RWPE2 (cell line): ENCODE data around the gene ENPP1.

Source experiments
- ATAC-seq: fragments of 200-7000 bp; cut with Tn5 transposase; 3 replicates; pipeline ENCODE4 v1.9.1; 2021; ENCODE audit warnings: low read depth
- DNase-seq: peaks from one replicate; pipeline ENCODE4 v3.0.0-alpha.2; 2020; ENCODE audit warnings: low spot score
- H3K27ac ChIP-seq: fragments of 450-650 bp; 2 replicates; pipeline ENCODE4 v1.5.1; 2017; ENCODE audit warnings: mild to moderate bottlenecking; ENCODE audit not compliant: poor library complexity, severe bottlenecking
- H3K27me3 ChIP-seq: fragments of 250-450 bp; sonication (Bioruptor Pico); 2 replicates; pipeline ENCODE4 v1.5.1; 2021; ENCODE audit warnings: mild to moderate bottlenecking, moderate library complexity; ENCODE audit not compliant: insufficient read depth, poor library complexity, severe bottlenecking
- H3K36me3 ChIP-seq: fragments of 250-450 bp; sonication (Bioruptor Pico); 2 replicates; pipeline ENCODE4 v1.5.1; 2020; ENCODE audit warnings: low read depth, mild to moderate bottlenecking, moderate library complexity
- H3K4me1 ChIP-seq: fragments of 250-450 bp; sonication (Bioruptor Pico); 2 replicates; pipeline ENCODE4 v1.5.1; 2021; ENCODE audit warnings: mild to moderate bottlenecking, moderate library complexity; ENCODE audit not compliant: insufficient read depth, poor library complexity, severe bottlenecking
- H3K4me3 ChIP-seq: fragments of 250-450 bp; sonication (Bioruptor Pico); 2 replicates; pipeline ENCODE4 v1.5.1; 2021; ENCODE audit warnings: mild to moderate bottlenecking, moderate library complexity; ENCODE audit not compliant: severe bottlenecking
- H3K9me3 ChIP-seq: fragments of 250-450 bp; sonication (Bioruptor Pico); 2 replicates; pipeline ENCODE4 v1.5.1; 2021; ENCODE audit warnings: mild to moderate bottlenecking, moderate library complexity; ENCODE audit not compliant: severe bottlenecking
- CTCF ChIP-seq: fragments of 450-650 bp; IDR thresholded peaks from one replicate; pipeline ENCODE4 v1.5.1; 2017; ENCODE audit warnings: mild to moderate bottlenecking, moderate library complexity; ENCODE audit not compliant: poor library complexity, severe bottlenecking

ENPP1 gene

GRCh38 chr6:131816869-131817268 is 9.0 kb downstream of the ENPP1 start:
- no peaks in the 10 kb centered on the region for H3K36me3 ChIP-seq
- no peaks in the 10 kb centered on the region for H3K27me3 ChIP-seq
- H3K27ac ChIP-seq = no peak overlapping the region
- no peak for ATAC-seq
- H3K9me3 ChIP-seq = no peaks in the 10 kb centered on the region
- TF ChIP-seq CTCF = no peak
- H3K4me3 ChIP-seq = no peak overlapping the region
- DNase-seq = no peak
- no peaks in the 10 kb centered on the region for H3K4me1 ChIP-seq

GRCh38 chr6:131819572-131820124 is 11.8 kb downstream of the ENPP1 start:
- H3K4me1 ChIP-seq = no peaks in the 10 kb centered on the region
- H3K27ac ChIP-seq = no peak overlapping the region
- no peak for TF ChIP-seq CTCF
- H3K4me3 ChIP-seq = no peak overlapping the region
- no peaks in the 10 kb centered on the region for H3K36me3 ChIP-seq
- DNase-seq = no peak
- H3K27me3 ChIP-seq = no peaks in the 10 kb centered on the region
- no peak; the same call in 2 of the 3 replicates for ATAC-seq
- no peaks in the 10 kb centered on the region for H3K9me3 ChIP-seq

- no peak for TF ChIP-seq CTCF
- H3K4me3 ChIP-seq = no peak overlapping the region
- ATAC-seq = no peak
Observed at GRCh38 chr6:131821010-131821807, 13.4 kb downstream of the ENPP1 start.

GRCh38 chr6:131822119-131822518 is 14.3 kb downstream of the ENPP1 start:
- Histone ChIP-seq H3K4me3 (no peak overlapping the region), H3K4me1 (peaks cover 4% of the 10 kb centered on the region), H3K27me3 (no peaks in the 10 kb centered on the region), H3K9me3 (no peaks in the 10 kb centered on the region), H3K36me3 (no peaks in the 10 kb centered on the region), H3K27ac (no peak overlapping the region)
- DNase-seq (no peak), ATAC-seq (no peak)
- TF ChIP-seq CTCF = no peak

More at GRCh38 chr6:131821010-131821807, 13.4 kb downstream of the ENPP1 start:
- Histone ChIP-seq H3K27me3 (no peaks in the 10 kb centered on the region), H3K9me3 (no peaks in the 10 kb centered on the region), H3K36me3 (no peaks in the 10 kb centered on the region), H3K27ac (no peak overlapping the region), H3K4me1 (peaks cover 4% of the 10 kb centered on the region)
- DNase-seq = no peak
